ENCODE results near the gene TMEM91.
"Not testable (repeated sequence)": the region's sequence is repeated elsewhere in the genome, so short reads cannot be mapped to it uniquely, and the experiment has no call there.

Gene TMEM91

GRCh38 chr19:41376241-41376997 is at the start of gene TMEM91:
Gene TMEM91, plus strand, starts transcription at chr19:41376533. Its CDS starts 1,777 bp downstream, at chr19:41378310.
- DNase-seq (ENCODE audit: low spot score): no peak

GRCh38 chr19:41327076-41327575 is 49.2 kb upstream of the TMEM91 start:
- DNase-seq (ENCODE audit: low spot score): no peak

DNA sequence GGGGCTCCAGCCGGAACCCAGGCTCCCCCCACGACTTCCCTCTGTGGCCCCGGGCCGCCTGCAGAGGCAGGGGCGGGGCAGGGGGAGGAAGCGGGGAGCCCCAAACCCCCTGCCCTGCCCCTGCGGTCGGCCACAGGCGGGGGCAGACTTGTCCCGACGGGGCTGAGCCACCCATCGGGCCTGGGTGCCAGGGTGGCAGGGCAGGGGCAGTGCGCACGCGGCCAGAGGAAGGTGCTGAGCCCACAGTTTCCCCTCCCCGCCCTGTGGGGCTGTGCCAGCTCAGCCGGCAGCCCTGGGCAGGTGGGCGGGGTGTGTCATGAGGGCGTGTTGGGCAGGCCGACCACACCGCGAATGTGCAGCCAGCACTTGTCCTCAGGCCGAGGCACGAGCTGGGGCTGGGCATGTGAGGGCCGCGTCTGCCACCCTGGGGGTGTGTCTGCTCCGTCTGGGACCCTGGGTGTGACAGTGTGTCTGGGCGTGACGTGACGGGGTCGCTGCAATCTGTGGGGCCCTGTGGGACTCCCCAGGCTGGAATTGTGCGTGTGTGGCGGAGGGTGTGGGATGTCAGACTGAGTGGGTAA is 48.7 kb upstream of the TMEM91 start:
- DNase-seq (ENCODE audit: low spot score): peak; percentile 50

DNA sequence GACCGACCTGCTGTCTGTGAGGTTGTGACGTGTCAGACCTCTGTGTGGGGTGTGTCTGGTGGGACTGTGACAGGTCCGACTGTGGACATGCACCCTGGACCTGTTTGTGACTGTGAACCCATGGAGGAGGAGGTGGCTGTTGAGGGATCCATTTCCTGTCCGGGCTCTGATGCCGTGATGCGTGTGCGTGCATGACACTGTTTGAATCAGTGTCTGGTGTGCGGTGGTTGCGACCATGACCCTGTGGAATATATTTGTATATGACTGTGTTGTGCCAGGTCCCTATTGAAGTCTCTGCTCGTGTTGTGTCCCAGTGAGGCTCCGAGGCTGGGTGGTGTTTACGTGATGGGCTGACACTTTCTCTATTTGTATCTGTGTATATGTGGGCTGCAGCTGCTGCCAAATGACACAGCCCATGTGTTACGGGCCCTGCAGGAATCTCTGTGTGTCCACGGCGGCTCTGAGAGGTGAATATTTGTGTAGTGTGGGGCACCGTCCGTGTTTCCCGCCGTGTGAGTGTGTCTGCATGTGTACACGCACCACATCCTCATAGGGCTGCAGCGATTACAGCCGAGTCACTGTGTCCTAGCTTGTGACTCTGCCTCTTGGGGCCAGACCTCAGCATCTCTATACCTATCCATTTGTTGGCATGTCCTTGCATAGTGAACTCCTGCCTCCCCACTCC is 48.0 kb upstream of the TMEM91 start:
- DNase-seq (ENCODE audit: low spot score): no peak

DNA sequence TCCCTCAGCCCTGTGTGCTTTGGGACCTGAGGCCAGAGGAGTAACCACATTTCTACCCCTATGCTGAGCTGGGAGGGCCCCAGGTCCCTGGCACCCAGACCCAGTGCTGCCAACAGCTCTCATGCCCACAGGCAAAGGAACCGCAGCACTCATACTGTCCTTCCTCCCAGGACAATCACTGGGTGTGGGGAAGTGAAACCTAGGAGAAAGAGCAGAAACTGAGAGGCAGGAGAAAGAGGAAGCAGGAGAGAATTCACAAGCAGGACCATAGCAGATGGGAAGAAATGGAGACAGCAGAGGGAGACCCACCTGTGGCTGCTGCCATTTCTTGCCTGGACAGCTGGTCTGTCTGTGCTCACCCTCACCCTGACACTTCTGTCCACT is 47.5 kb upstream of the TMEM91 start:
- DNase-seq (ENCODE audit: low spot score): no peak

DNA sequence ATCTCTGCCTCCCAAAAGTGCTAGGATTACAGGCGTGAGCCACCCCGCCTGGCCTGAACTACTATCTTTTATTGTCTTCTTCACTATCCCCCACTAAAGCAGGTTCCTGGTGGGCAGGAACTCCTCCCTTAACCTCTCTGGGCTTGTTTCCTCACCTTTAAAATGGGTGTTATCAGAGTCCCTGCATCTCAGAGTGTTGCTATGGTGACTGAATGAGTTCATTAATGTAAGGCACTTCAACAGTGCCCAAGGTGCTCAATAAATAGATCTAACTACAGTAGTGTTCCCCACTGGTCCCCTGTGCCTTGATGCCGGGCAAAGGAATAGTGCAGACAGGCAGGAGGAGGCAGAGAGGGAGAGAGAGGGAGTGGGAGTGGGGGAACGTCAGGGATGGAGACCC is 45.9 kb upstream of the TMEM91 start:
- no peak for DNase-seq (ENCODE audit: low spot score)

- DNase-seq (ENCODE audit: low spot score): no peak
These were observed 45.2 kb upstream of the TMEM91 start for GRCh38 chr19:41330946-41331678.

- no peak for DNase-seq (ENCODE audit: low spot score)
These were observed 44.3 kb upstream of the TMEM91 start for GRCh38 chr19:41332000-41332399.

DNA sequence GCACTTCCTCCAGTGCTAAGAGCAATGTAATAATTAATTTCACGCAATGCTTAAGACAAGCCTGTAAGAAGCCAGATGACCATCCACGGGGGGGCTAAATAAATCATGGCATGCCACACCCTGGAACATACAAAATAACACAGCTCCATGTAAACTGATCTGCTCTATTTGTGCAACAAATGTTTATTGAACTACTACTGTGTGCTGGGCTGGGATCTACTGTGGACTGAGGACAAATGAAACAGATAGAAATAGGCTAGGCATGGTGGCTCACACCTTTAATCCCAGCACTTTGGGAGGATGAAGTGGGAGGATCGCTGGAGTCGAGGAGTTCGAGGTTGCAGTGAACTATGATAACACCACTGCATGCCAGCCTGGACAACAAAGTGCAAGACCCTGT is 43.9 kb upstream of the TMEM91 start:
- no peak for DNase-seq (ENCODE audit: low spot score)

DNA sequence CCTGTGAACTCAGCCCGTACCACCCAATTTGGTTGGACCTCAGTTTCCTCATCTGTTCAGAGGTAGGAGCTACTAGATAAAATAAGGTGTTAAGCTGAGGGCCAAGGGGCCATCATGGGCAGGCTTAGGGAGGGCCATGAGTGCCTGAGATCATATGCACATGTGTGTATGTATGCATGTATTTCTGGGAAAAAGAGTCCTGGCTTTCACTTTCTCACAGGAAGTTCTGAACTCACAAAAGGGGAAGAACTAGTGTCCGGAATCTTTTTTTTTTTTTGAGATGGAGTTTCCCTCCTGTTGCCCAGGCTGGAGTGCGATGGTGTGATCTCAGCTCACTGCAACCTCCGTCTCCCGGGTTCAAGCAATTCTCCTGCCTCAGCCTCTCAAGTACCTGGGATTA is 41.5 kb upstream of the TMEM91 start:
- DNase-seq (ENCODE audit: low spot score): no peak

DNA sequence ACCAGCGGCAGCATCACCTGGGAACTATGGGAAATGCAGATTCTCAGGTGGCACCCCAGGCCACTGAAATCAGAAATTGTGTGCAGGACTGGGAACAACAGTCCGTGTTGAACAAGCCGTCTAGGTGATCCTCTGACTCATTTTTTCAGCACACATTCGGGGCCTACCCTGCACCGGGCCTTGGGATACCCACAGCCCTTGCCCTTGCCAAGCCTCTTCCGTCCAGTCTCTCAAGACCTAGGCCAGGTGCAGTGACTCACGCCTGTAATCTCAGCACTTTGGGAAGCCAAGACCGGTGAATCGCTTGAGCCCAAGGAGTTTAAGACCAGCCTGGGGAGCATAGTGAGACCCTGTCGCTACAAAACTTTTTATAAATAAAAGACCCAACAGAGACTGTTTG is 40.9 kb upstream of the TMEM91 start:
- no peak for DNase-seq (ENCODE audit: low spot score)

GRCh38 chr19:41339936-41340335 is 36.4 kb upstream of the TMEM91 start:
- no peak for DNase-seq (ENCODE audit: low spot score)

DNA sequence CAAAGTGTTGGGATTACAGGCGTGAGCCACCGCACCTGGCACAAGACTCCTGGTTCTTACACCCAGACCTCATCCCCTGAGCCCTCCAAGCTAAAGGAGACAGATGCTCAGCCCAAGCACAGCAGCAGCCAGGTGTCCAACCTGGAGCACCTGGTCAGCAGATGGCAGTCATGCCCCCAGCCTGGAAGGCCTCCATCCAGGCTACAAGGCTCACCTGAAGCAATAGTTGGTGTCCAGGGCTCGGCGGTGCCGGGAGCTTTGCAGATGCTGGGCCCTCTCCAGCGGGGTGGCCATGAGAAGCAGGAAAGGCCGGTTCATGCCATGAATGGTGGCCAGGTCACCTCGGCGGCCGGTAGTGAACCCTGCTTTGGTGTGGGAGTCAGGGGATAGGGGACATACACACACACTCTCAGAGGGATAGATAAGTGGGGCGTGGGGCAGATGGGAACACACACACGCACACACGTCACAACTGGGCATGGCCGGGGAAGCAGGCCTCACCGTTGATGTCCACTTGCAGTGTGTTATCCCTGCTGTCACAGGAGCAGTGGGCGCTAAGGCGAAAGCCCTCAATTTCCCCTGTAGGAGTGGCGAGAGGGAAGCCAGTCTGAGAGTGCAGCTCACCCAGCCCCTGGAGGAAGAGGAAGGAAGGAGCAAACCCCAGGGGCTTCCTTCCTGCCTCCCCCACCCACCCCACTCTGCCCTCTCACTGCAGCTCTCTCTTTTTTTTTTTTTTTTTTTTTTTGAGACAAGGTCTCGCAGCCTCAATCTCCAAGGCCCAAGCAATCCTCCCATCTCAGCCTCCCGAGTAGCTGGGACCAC is 34.5 kb upstream of the TMEM91 start:
- DNase-seq (ENCODE audit: low spot score): no peak

DNA sequence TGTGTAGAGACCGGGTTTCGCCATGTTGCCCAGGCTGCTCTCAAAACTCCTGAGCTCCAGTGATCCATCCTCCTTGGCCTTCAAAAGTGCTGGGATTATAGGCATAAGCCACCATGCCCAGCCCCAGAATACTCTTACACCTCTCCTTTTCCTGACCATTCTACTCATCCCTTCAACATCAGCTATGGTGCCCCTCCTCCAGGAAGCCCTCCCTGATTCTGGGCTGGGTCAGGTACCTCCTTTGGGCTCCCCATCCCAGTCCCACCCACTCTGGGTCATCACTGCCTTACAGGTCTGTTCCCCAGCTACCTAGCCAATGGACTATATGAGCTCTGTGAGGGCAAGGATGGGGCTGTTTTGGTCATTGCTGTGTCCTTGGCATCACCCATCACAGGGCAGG is 32.2 kb upstream of the TMEM91 start:
- DNase-seq (ENCODE audit: low spot score): no peak

- DNase-seq (ENCODE audit: low spot score): not testable (repeated sequence)
These were observed 29.4 kb upstream of the TMEM91 start for GRCh38 chr19:41346916-41347315.

DNA sequence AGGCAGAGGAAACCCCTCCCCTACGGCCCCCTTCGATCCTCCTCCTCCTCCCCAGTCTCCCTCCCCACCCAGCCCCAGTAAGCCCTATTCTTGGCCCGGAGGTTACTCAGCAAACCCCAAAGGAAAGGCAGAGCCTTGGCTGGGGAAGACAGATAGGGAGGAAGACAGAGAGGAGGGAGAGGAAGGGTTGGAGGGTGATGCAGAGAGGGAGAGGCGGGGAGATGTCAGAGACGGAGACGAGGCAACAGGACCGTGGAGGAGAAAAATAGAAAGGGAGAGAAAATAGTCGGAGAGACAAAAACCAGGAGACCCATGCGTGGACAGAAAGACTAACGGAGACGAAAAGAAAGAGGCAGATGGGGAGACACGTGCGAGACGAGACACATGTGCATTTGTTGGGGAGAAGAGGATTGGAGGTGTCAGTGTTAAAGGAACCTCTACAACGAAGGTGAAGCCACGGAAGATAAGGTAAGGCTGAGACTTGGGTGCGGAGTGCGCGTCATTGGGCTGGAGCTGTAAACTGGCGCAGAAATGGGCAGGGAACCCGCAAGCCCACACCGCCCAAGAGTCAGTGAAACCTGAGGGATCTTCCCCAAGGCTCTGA is 25.5 kb upstream of the TMEM91 start:
- no peak for DNase-seq (ENCODE audit: low spot score)

GRCh38 chr19:41351339-41352245 is 24.7 kb upstream of the TMEM91 start:
- peak; percentile 51 for DNase-seq (ENCODE audit: low spot score)

DNA sequence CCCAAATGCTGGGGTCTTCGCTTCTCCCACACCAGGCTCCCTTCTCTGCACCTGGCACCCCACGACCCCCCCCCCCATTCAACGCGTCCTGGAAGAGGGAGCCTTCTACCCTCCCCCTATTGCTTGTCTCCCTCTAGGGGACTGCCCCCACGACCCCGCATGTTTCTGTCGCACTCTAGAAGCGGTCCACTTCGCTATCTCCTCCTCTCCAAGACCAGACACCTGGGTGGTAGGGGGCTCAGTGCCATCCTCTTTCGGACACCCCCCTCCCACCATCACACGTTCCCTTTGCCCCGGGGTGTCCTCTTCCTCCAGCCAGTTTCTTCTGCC is 24.1 kb upstream of the TMEM91 start:
- DNase-seq (ENCODE audit: low spot score): no peak

- peak; percentile 79 for DNase-seq (ENCODE audit: low spot score)
These were observed 23.5 kb upstream of the TMEM91 start for GRCh38 chr19:41352609-41353465.

All from LoVo (cell line).